Measurements from ENCODE around the gene TNNI3K. TPM values are rescaled to one million over a fixed set of nuclear protein-coding genes. Genes with fewer than 3 reads are reported as not detected.
"Not testable (repeated sequence)": the region's sequence is repeated elsewhere in the genome, so short reads cannot be mapped to it uniquely, and the experiment has no call there.

TNNI3K gene
- polyA plus RNA-seq, 1 donor: 1.1 TPM

DNA sequence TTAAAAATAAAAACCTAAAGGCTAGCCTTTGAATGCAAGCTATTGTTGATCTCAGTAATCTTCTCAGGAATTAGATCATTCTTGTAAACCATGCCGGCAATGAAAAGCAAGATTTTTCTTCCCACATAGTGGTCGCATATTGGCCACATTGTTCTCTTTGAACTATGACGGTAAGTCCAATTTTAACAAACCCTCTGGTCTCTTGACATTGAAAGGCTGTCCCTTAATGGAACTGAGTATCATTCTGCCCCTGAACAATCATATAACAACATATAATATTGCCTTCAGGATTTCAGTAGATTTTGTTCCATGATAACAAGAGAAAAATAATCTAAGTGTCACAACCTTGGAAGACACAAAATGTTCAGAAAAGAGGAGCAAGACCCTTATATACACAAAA lies 1.3 kb downstream of the TNNI3K start:
- Histone ChIP-seq H3K27me3 (ENCODE audit: control insufficient read depth, insufficient read depth, low read length) (no peaks in the 10 kb centered on the region), H3K36me3 (ENCODE audit: control insufficient read depth, insufficient read depth, low read length) (no peaks in the 10 kb centered on the region), H3K4me3 (ENCODE audit: low read length) (no peak overlapping the region), H3K4me1 (ENCODE audit: control insufficient read depth, insufficient read depth, low read length) (no peaks in the 10 kb centered on the region), H3K27ac (ENCODE audit: low read length) (no peak overlapping the region), H3K9me3 (ENCODE audit: control insufficient read depth, low read depth, low read length) (no peaks in the 10 kb centered on the region)
- 100% methylated on average over 1 of the region's 3 CpGs for WGBS (ENCODE audit: insufficient coverage, low lambda C conversion rate)
- DNase-seq: no peak

DNA sequence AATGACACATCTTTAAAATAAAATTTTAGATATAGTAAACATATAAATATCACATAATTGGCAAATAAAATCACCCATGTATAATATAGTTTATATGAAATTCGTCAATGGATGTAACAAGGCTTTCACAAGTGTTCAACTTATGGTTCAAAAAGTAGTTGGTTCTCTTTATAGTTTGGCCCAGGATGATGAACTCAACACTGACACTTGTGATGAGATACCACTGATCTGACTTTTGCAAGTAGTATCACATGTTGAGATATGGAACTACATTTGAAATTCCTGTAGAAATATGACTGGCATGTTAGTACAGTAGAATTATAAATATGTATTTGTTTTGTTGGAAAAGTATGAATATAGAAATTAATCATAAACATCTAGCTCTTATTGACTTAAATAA lies 1.8 kb downstream of the TNNI3K start:
- Histone ChIP-seq H3K27ac (ENCODE audit: low read length) (no peak overlapping the region), H3K4me3 (ENCODE audit: low read length) (no peak overlapping the region), H3K4me1 (ENCODE audit: control insufficient read depth, insufficient read depth, low read length) (no peaks in the 10 kb centered on the region), H3K9me3 (ENCODE audit: control insufficient read depth, low read depth, low read length) (no peaks in the 10 kb centered on the region), H3K36me3 (ENCODE audit: control insufficient read depth, insufficient read depth, low read length) (no peaks in the 10 kb centered on the region), H3K27me3 (ENCODE audit: control insufficient read depth, insufficient read depth, low read length) (no peaks in the 10 kb centered on the region)
- no peak for DNase-seq
- no CpG with 5 or more reads among the region's 1 CpG for WGBS (ENCODE audit: insufficient coverage, low lambda C conversion rate)

DNA sequence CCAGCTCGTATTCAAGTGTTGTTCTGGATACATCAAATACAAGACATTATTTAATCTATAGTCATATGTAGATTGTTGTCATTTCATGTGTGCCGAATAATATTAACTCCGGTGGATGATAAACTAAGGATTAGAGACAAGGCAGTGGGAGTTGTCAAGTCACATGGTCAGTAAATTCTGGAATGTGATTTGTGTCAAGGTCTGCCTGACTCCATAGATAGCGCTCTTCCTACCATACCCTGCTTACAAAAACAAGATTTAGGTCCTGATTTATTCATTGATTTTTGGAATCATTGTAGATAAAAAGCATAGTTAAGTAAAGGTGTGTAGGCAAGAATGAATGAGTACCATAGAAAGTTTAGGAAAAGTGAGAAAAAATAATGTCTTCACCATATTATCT lies 2.6 kb downstream of the TNNI3K start:
- H3K4me1 ChIP-seq (ENCODE audit: control insufficient read depth, insufficient read depth, low read length): no peaks in the 10 kb centered on the region
- DNase-seq: no peak
- no peaks in the 10 kb centered on the region for H3K27me3 ChIP-seq (ENCODE audit: control insufficient read depth, insufficient read depth, low read length)
- H3K4me3 ChIP-seq (ENCODE audit: low read length): no peak overlapping the region
- H3K9me3 ChIP-seq (ENCODE audit: control insufficient read depth, low read depth, low read length): no peaks in the 10 kb centered on the region
- H3K27ac ChIP-seq (ENCODE audit: low read length): no peak overlapping the region
- no peaks in the 10 kb centered on the region for H3K36me3 ChIP-seq (ENCODE audit: control insufficient read depth, insufficient read depth, low read length)
- no CpG with 5 or more reads among the region's 4 CpGs for WGBS (ENCODE audit: insufficient coverage, low lambda C conversion rate)

DNA sequence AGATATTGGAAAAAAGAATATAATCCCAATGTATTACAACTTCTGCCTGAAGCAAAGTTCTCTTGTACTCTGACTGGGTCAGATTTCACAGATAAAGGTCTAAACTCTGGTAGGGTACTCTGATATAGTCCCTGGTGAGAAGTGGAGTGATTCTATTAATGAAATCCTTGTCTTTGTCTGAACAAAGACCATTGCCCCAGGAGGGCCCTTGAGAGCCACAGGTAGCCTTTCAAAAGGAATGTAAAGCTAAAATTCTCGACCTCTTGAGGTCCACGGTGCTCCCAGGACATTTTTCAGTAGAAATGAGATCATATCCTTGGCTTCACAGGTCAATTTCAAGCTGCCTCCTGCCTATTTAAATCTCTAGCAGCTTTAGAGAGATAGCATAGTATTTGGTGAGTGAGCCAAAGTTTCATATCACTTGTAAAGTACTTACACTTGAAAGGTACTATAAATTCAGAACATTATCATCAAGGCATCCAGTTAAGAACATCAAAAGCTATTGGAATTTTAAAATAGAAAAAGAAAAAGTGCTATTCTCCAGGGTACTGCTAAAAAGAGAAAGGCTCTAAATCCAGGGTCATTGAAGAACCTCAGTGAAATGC lies 10.1 kb downstream of the TNNI3K start:
- Histone ChIP-seq H3K27me3 (ENCODE audit: control insufficient read depth, insufficient read depth, low read length) (no peaks in the 10 kb centered on the region), H3K27ac (ENCODE audit: low read length) (no peak overlapping the region), H3K9me3 (ENCODE audit: control insufficient read depth, low read depth, low read length) (peaks cover 8% of the 10 kb centered on the region), H3K4me1 (ENCODE audit: control insufficient read depth, insufficient read depth, low read length) (no peaks in the 10 kb centered on the region), H3K36me3 (ENCODE audit: control insufficient read depth, insufficient read depth, low read length) (no peaks in the 10 kb centered on the region), H3K4me3 (ENCODE audit: low read length) (no peak overlapping the region)
- WGBS (ENCODE audit: insufficient coverage, low lambda C conversion rate): 0% methylated on average over 2 of the region's 2 CpGs
- no peak for DNase-seq

DNA sequence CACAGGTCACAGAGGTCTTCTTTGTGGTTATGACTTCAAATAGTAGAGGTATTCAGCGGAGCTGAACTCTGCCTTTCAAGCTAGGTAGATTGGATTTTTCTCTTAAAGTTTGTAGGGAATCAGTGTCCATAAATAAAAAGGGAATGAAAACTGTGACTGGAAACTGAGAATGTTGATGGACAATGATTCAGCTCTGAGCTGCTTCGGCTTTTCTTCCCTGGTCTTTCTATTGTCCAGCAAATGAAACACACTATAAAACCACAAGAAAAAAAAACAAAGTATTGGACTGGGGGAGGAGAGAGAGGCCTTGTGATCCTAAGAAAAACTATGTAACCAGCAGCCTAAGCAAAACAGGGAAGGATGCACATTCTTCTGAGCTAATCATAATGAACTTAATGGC lies 11.1 kb downstream of the TNNI3K start:
- no peak for DNase-seq
- no peaks in the 10 kb centered on the region for H3K27me3 ChIP-seq (ENCODE audit: control insufficient read depth, insufficient read depth, low read length)
- H3K27ac ChIP-seq (ENCODE audit: low read length): no peak overlapping the region
- no CpG with 5 or more reads among the region's 2 CpGs for WGBS (ENCODE audit: insufficient coverage, low lambda C conversion rate)
- H3K4me1 ChIP-seq (ENCODE audit: control insufficient read depth, insufficient read depth, low read length): no peaks in the 10 kb centered on the region
- no peaks in the 10 kb centered on the region for H3K36me3 ChIP-seq (ENCODE audit: control insufficient read depth, insufficient read depth, low read length)
- H3K9me3 ChIP-seq (ENCODE audit: control insufficient read depth, low read depth, low read length): peaks cover 8% of the 10 kb centered on the region
- no peak overlapping the region for H3K4me3 ChIP-seq (ENCODE audit: low read length)

DNA sequence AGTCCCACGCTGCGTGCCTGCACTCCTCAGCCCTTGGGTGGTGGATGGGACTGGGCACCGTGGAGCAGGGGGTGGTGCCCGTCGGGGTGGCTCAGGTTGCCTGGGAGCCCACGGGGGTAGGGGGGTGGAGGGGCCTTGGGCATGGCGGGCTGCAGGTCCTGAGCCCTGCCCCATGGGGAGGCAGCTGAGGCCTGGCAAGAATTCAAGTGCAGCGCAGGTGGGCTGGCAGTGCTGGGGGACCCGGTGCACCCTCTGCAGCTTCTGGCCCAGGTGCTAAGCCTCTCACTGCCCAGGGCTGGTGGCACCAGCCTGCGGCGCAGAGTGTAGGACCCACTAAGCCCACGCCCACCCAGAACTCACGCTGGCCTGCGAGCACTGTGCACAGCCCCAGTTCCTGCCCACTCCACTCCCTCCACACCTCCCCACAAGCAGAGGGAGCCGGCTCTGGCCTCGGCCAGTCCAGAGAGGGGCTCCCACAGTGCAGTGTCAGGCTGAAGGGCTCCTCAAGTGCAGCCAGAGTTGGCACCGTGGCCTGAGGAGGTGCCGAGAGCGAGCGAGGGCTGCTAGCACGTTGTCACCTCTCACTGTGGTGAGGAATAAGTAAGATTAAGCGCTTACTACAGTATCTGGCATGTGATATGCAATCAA lies 12.8 kb downstream of the TNNI3K start:
- H3K4me1 ChIP-seq (ENCODE audit: control insufficient read depth, insufficient read depth, low read length): no peaks in the 10 kb centered on the region
- H3K9me3 ChIP-seq (ENCODE audit: control insufficient read depth, low read depth, low read length): peaks cover 8% of the 10 kb centered on the region
- no peak overlapping the region for H3K4me3 ChIP-seq (ENCODE audit: low read length)
- no peak overlapping the region for H3K27ac ChIP-seq (ENCODE audit: low read length)
- DNase-seq: no peak
- no CpG with 5 or more reads among the region's 22 CpGs for WGBS (ENCODE audit: insufficient coverage, low lambda C conversion rate)
- H3K36me3 ChIP-seq (ENCODE audit: control insufficient read depth, insufficient read depth, low read length): no peaks in the 10 kb centered on the region
- H3K27me3 ChIP-seq (ENCODE audit: control insufficient read depth, insufficient read depth, low read length): no peaks in the 10 kb centered on the region

DNA sequence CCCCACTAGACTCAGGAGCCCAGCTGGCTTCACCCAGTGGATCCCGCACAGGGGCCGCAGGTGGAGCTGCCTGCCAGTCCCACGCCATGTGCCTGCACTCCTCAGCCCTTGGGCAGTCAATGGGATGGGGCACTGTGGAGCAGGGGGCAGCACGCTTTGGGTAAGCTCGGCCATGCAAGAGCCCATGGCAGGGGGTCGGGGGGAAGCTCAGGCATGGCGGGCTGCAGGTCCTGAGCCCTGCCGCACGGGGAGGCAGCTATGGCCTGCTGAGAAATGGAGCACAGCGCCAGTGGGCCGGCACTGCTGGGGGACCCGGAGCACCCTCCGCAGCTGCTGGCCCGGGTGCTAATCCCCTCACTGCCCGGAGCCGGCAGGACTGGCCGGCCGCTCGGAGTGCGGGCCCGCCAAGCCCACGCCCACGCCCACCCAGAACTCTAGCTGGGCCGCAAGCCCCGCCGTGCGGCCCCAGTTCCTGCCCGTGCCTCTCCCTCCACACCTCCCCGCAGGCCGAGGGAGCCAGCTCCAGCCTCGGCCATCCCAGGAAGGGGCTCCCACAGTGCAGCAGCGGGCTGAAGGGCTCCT lies 18.1 kb downstream of the TNNI3K start:
- DNase-seq; H3K4me1 ChIP-seq (ENCODE audit: control insufficient read depth, insufficient read depth, low read length); H3K27me3 ChIP-seq (ENCODE audit: control insufficient read depth, insufficient read depth, low read length); H3K9me3 ChIP-seq (ENCODE audit: control insufficient read depth, low read depth, low read length); H3K4me3 ChIP-seq (ENCODE audit: low read length); H3K27ac ChIP-seq (ENCODE audit: low read length); H3K36me3 ChIP-seq (ENCODE audit: control insufficient read depth, insufficient read depth, low read length): not testable (repeated sequence)
- no CpG with 5 or more reads among the region's 32 CpGs for WGBS (ENCODE audit: insufficient coverage, low lambda C conversion rate)

DNA sequence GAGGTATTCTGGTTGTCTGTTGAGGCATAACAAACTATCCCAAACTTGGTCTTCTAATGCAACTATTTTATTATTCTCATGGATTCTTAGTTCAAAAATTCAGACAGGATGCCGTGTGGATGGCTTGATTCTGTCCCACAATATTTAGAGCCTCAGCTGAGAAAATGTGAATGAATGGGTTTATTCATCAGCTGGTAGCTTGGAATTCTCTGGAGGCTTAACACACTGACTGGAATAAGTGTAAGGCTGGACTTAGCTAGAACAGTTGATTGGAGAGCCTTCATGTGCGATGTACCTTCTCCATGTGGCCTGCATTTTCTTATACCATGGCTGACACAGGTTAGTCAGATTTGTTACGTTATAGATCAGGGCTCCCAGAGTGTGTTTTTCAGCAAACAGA lies 30.8 kb downstream of the TNNI3K start:
- DNase-seq: no peak
- Histone ChIP-seq H3K36me3 (ENCODE audit: control insufficient read depth, insufficient read depth, low read length) (no peaks in the 10 kb centered on the region), H3K4me3 (ENCODE audit: low read length) (no peak overlapping the region), H3K9me3 (ENCODE audit: control insufficient read depth, low read depth, low read length) (no peaks in the 10 kb centered on the region), H3K27me3 (ENCODE audit: control insufficient read depth, insufficient read depth, low read length) (no peaks in the 10 kb centered on the region), H3K27ac (ENCODE audit: low read length) (no peak overlapping the region), H3K4me1 (ENCODE audit: control insufficient read depth, insufficient read depth, low read length) (peaks cover 2% of the 10 kb centered on the region)
- 100% methylated on average over 1 of the region's 3 CpGs for WGBS (ENCODE audit: insufficient coverage, low lambda C conversion rate)

DNA sequence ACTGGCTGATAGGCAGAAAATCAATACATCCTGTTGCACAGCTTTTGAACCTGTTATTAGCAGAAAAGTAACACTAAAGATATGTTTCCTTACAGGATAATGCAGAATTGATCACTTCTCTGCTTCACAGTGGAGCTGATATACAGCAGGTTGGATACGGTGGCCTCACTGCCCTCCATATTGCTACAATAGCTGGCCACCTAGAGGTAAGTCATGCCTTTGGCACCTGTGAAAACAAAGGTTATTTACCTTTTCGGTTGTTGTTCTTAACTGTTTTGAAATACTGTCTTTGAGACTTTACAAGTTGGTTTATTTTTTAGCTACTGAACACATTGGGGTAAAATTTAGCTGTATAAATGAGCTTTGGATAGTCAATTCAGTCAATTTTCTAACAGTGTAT lies 36.3 kb downstream of the TNNI3K start:
- no peaks in the 10 kb centered on the region for H3K27me3 ChIP-seq (ENCODE audit: control insufficient read depth, insufficient read depth, low read length)
- H3K4me1 ChIP-seq (ENCODE audit: control insufficient read depth, insufficient read depth, low read length): peaks cover 2% of the 10 kb centered on the region
- WGBS (ENCODE audit: insufficient coverage, low lambda C conversion rate): 83% methylated on average over 1 of the region's 2 CpGs
- no peak for DNase-seq
- H3K9me3 ChIP-seq (ENCODE audit: control insufficient read depth, low read depth, low read length): no peaks in the 10 kb centered on the region
- no peaks in the 10 kb centered on the region for H3K36me3 ChIP-seq (ENCODE audit: control insufficient read depth, insufficient read depth, low read length)
- no peak overlapping the region for H3K27ac ChIP-seq (ENCODE audit: low read length)
- no peak overlapping the region for H3K4me3 ChIP-seq (ENCODE audit: low read length)

DNA sequence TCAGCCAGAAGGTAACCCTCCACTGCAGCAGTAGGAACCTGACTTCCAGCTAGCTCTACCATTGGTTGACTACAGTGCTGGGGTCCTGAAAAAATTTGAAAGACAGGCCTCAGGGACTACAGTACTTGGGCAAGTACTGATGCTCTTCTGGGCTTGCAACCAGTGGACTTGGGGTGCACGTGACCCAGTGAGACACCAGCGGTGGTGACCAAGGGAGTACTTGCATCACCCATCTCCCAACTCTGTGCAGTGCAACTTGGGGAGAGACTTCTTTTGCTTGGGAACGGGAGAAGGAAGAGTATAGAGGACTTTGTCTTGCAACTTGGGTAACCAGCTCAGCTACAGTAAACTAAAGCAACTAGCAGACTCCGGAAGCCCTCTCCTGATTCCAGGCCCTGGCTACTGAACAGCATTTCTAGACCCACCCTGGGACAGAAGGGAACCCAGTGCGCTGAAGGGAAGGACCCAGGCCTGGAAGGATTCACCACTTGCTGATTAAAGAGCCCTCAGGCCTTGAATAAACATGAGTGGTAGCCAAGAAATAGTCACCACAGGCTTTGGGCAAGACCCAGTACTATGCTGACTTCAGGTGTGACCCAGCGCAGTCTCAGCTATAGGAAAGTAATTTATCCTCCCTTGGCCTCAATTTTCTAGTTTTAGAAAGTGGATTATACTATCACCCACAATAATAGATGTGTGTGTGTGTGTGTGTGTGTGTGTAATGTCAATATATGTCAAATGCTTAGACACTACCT lies 45.6 kb downstream of the TNNI3K start:
- no peak overlapping the region for H3K4me3 ChIP-seq (ENCODE audit: low read length)
- no peaks in the 10 kb centered on the region for H3K27me3 ChIP-seq (ENCODE audit: control insufficient read depth, insufficient read depth, low read length)
- H3K9me3 ChIP-seq (ENCODE audit: control insufficient read depth, low read depth, low read length): no peaks in the 10 kb centered on the region
- H3K4me1 ChIP-seq (ENCODE audit: control insufficient read depth, insufficient read depth, low read length): no peaks in the 10 kb centered on the region
- no peak for DNase-seq
- no peak overlapping the region for H3K27ac ChIP-seq (ENCODE audit: low read length)
- H3K36me3 ChIP-seq (ENCODE audit: control insufficient read depth, insufficient read depth, low read length): no peaks in the 10 kb centered on the region
- WGBS (ENCODE audit: insufficient coverage, low lambda C conversion rate): no CpG with 5 or more reads among the region's 6 CpGs
